LNCaP clone FGC (cell line): Measurements from ENCODE around the gene DHX32.
"Not testable (repeated sequence)": the region's sequence is repeated elsewhere in the genome, so short reads cannot be mapped to it uniquely, and the experiment has no call there.

Experiments
- DNase-seq: peaks from one replicate; pipeline ENCODE4 v3.0.0-alpha.2; 2011; ENCODE audit warnings: low read depth
- H3K4me3 ChIP-seq: 2 replicates; pipeline ENCODE4 v1.5.1; 2011; ENCODE audit warnings: mild to moderate bottlenecking, low read depth, low read length, control low read depth
- CTCF ChIP-seq: IDR thresholded peaks from 2 replicates; pipeline ENCODE4 v1.5.1; 2012; ENCODE audit warnings: mild to moderate bottlenecking; ENCODE audit not compliant: control insufficient read depth, insufficient read depth; ENCODE audit errors: extremely low read depth

DHX32 gene

GRCh38 chr10:125892402-125892801 lies 11.3 kb upstream of the DHX32 start:
- not testable (repeated sequence) for H3K4me3 ChIP-seq
- peak; percentile 36 for DNase-seq

GRCh38 chr10:125889441-125889840 lies 8.3 kb upstream of the DHX32 start:
- H3K4me3 ChIP-seq, DNase-seq: not testable (repeated sequence)

- no peak for DNase-seq
- TF ChIP-seq CTCF, result no peak
- no peak overlapping the region for H3K4me3 ChIP-seq
Observed at GRCh38 chr10:125886914-125887512, 5.9 kb upstream of the DHX32 start.

- DNase-seq, result no peak
- TF ChIP-seq CTCF, result no peak
- no peak overlapping the region for H3K4me3 ChIP-seq
Observed at GRCh38 chr10:125883211-125883610, 2.1 kb upstream of the DHX32 start.

- TF ChIP-seq CTCF, result no peak
- no peak overlapping the region for H3K4me3 ChIP-seq
Observed at GRCh38 chr10:125882596-125882995, 1.5 kb upstream of the DHX32 start.

GRCh38 chr10:125880719-125881118 lies 373 bp downstream of the DHX32 start:
- DNase-seq, result no peak
- H3K4me3 ChIP-seq, result no peak overlapping the region
- TF ChIP-seq CTCF, result no peak

More at GRCh38 chr10:125882596-125882995, 1.5 kb upstream of the DHX32 start:
- no peak for DNase-seq

GRCh38 chr10:125878957-125879835 lies 1.9 kb downstream of the DHX32 start:
- DNase-seq, result no peak
- TF ChIP-seq CTCF, result no peak
- no peak overlapping the region for H3K4me3 ChIP-seq

GRCh38 chr10:125871338-125871737 lies 9.8 kb downstream of the DHX32 start:
- no peak for DNase-seq
- H3K4me3 ChIP-seq, result no peak overlapping the region
- no peak for TF ChIP-seq CTCF
